Measurements from ENCODE around the gene CFAP46.

CFAP46 gene

GRCh38 chr10:132876131-132876860, 66.1 kb downstream of the CFAP46 start:
- no peak overlapping the region for H3K4me3 ChIP-seq (ENCODE audit: low read depth, low read length)
- no peak for TF ChIP-seq CTCF (IDR thresholded peaks at IDR 0.05; ENCODE audit: control insufficient read depth, extremely low read depth, insufficient read depth)
- DNase-seq (ENCODE audit: low read depth), result no peak

- no peak overlapping the region for H3K4me3 ChIP-seq (ENCODE audit: low read depth, low read length)
- TF ChIP-seq CTCF (IDR thresholded peaks at IDR 0.05; ENCODE audit: control insufficient read depth, extremely low read depth, insufficient read depth), result no peak
- no peak for DNase-seq (ENCODE audit: low read depth)
Measured at GRCh38 chr10:132875435-132875834, 66.9 kb downstream of the CFAP46 start.

GRCh38 chr10:132873395-132873794, 69.0 kb downstream of the CFAP46 start:
- no peak for TF ChIP-seq CTCF (IDR thresholded peaks at IDR 0.05; ENCODE audit: control insufficient read depth, extremely low read depth, insufficient read depth)
- no peak overlapping the region for H3K4me3 ChIP-seq (ENCODE audit: low read depth, low read length)
- DNase-seq (ENCODE audit: low read depth), result no peak

- no peak for TF ChIP-seq CTCF (IDR thresholded peaks at IDR 0.05; ENCODE audit: control insufficient read depth, extremely low read depth, insufficient read depth)
- no peak overlapping the region for H3K4me3 ChIP-seq (ENCODE audit: low read depth, low read length)
- no peak for DNase-seq (ENCODE audit: low read depth)
Measured at GRCh38 chr10:132872658-132873057, 69.7 kb downstream of the CFAP46 start.

GRCh38 chr10:132870426-132870825, 71.9 kb downstream of the CFAP46 start:
- H3K4me3 ChIP-seq (ENCODE audit: low read depth, low read length), result no peak overlapping the region
- no peak for DNase-seq (ENCODE audit: low read depth)
- TF ChIP-seq CTCF (IDR thresholded peaks at IDR 0.05; ENCODE audit: control insufficient read depth, extremely low read depth, insufficient read depth), result no peak

GRCh38 chr10:132869621-132870020, 72.7 kb downstream of the CFAP46 start:
- no peak overlapping the region for H3K4me3 ChIP-seq (ENCODE audit: low read depth, low read length)
- no peak for DNase-seq (ENCODE audit: low read depth)
- TF ChIP-seq CTCF (IDR thresholded peaks at IDR 0.05; ENCODE audit: control insufficient read depth, extremely low read depth, insufficient read depth), result no peak

- DNase-seq (ENCODE audit: low read depth), result no peak
- H3K4me3 ChIP-seq (ENCODE audit: low read depth, low read length), result no peak overlapping the region
- no peak for TF ChIP-seq CTCF (IDR thresholded peaks at IDR 0.05; ENCODE audit: control insufficient read depth, extremely low read depth, insufficient read depth)
Measured at GRCh38 chr10:132868995-132869394, 73.4 kb downstream of the CFAP46 start.

Data from LNCaP clone FGC (cell line).